K562 (cell line): ENCODE data around the gene RPS6KL1. TPM values are rescaled to one million over a fixed set of nuclear protein-coding genes. Genes with fewer than 3 reads are reported as not detected.

Experiments
- ATAC-seq: fragments of 200-7000 bp; cut with Tn5 transposase; 3 replicates; pipeline ENCODE4 v1.9.1; 2020; ENCODE audit warnings: moderate library complexity
- BruUV-seq: library from RNA; stranded (reverse); fragments of 400-500 nt; replicated peaks from 2 replicates; lab custom pipeline; 2021; lab: Mats Ljungman, UMichigan
- CTCF ChIA-PET: fragments of 300-600 bp; formaldehyde crosslinking; extraction: SDS; loops from one replicate; lab custom pipeline; 2021; ENCODE audit warnings: low intra/inter-chr PET ratio; lab: Yijun Ruan, JAX
- POLR2A ChIA-PET: fragments of 300-600, 350-650 bp; sonication (Branson Sonifier 250); formaldehyde crosslinking; extraction: SDS; loops from one replicate; lab custom pipeline; 2021; ENCODE audit warnings: antibody characterized with exemption, inconsistent platforms; lab: Yijun Ruan, JAX
- DNase-seq, 4 experiments: peaks; one replicate each; pipeline versions ENCODE4 v3.0.0 to v3.0.0-alpha.2; 2011 to 2018; ENCODE audit warnings: low spot score in 3 of 4, mixed read lengths in 3 of 4; ENCODE audit errors: extremely low read depth in 1 of 4
- FAIRE-seq: peaks from 2 replicates; lab custom pipeline; 2011; peaks lifted over from hg19 to GRCh38; lab: Jason Lieb, UNC
- H2AFZ ChIP-seq: 2 replicates; pipeline ENCODE4 v1.6.0; 2011; ENCODE audit warnings: low read depth, low read length, control low read depth, inconsistent platforms
- H3K27ac ChIP-seq: fragments of 200-600 bp; 3 replicates; pipeline ENCODE4 v1.8.0; 2011; ENCODE audit warnings: low read depth, mild to moderate bottlenecking, control low read depth, inconsistent platforms, low read length, moderate library complexity, mixed read lengths; ENCODE audit errors: extremely low read depth
- H3K27me3 ChIP-seq, 2 experiments: fragments of 300-600 bp in 1 of 2; 2 replicates in 1 of 2; 3 replicates in 1 of 2; pipeline versions ENCODE4 v1.6.0 to v1.8.0; 2011; ENCODE audit warnings: inconsistent platforms in 2 of 2, low read length in 2 of 2, mild to moderate bottlenecking in 1 of 2, mixed read lengths in 1 of 2, moderate library complexity in 1 of 2; ENCODE audit not compliant: control insufficient read depth in 2 of 2, insufficient read depth in 2 of 2
- H3K36me3 ChIP-seq: fragments of 300-600 bp; 3 replicates; pipeline ENCODE4 v1.8.0; 2011; ENCODE audit warnings: mild to moderate bottlenecking, low read length, inconsistent platforms; ENCODE audit not compliant: control insufficient read depth, insufficient read depth
- H3K4me1 ChIP-seq, 2 experiments: fragments of 200-600 bp in 1 of 2; replicated peaks in 1 of 2; 2 replicates in 1 of 2; 3 replicates in 1 of 2; pipeline versions ENCODE4 v1.5.1 to v1.8.0; 2011; ENCODE audit warnings: inconsistent platforms in 2 of 2, low read length in 2 of 2, mild to moderate bottlenecking in 1 of 2, mixed read lengths in 1 of 2, moderate library complexity in 1 of 2; ENCODE audit not compliant: control insufficient read depth in 2 of 2, insufficient read depth in 2 of 2
- H3K4me2 ChIP-seq: 2 replicates; pipeline ENCODE4 v1.6.1; 2011; ENCODE audit warnings: low read length, control low read depth, inconsistent platforms, mixed read lengths; ENCODE audit not compliant: insufficient read depth
- H3K4me3 ChIP-seq: fragments of 200-600 bp; sonication (generic), shearing (Covaris generic); 2 replicates; pipeline ENCODE4 v1.5.1; 2016; ENCODE audit warnings: control low read depth, inconsistent platforms
- H3K79me2 ChIP-seq: fragments of 200-600 bp; 3 replicates; pipeline ENCODE4 v1.8.0; 2011; ENCODE audit warnings: low read length, inconsistent platforms; ENCODE audit not compliant: control insufficient read depth, insufficient read depth
- H3K9ac ChIP-seq, 2 experiments: 2 replicates each; pipeline versions ENCODE4 v1.6.0 to v1.6.1; 2011; ENCODE audit warnings: low read depth in 2 of 2, low read length in 2 of 2, control low read depth in 1 of 2, inconsistent platforms in 1 of 2, mild to moderate bottlenecking in 1 of 2, mixed read lengths in 1 of 2; ENCODE audit not compliant: insufficient read depth in 1 of 2
- H3K9me1 ChIP-seq: one replicate; pipeline ENCODE4 v1.6.0; 2011; ENCODE audit warnings: inconsistent platforms, mild to moderate bottlenecking, low read length, moderate library complexity; ENCODE audit not compliant: control insufficient read depth, insufficient read depth
- H3K9me3 ChIP-seq: replicated peaks from 2 replicates; pipeline ENCODE4 v1.5.1; 2011; ENCODE audit warnings: low read depth, low read length, inconsistent platforms; ENCODE audit not compliant: control insufficient read depth, insufficient read depth
- H4K20me1 ChIP-seq: replicated peaks from 2 replicates; pipeline ENCODE4 v1.6.1; 2011; ENCODE audit warnings: low read length, inconsistent platforms, mixed read lengths; ENCODE audit not compliant: control insufficient read depth, insufficient read depth
- HMGXB4 ChIP-seq: sonication (generic); formaldehyde crosslinking; IDR thresholded peaks from 2 replicates; pipeline ENCODE4 v1.8.1; 2023; ENCODE audit warnings: mild to moderate bottlenecking, missing genetic modification reagents
- MNT ChIP-seq, 2 experiments: fragments of 450-650 bp; conservative IDR thresholded peaks; 2 replicates each; pipeline ENCODE4 v1.6.1; 2017; ENCODE audit warnings: mild to moderate bottlenecking in 2 of 2, moderate library complexity in 2 of 2
- SETDB1 ChIP-seq: IDR thresholded peaks from one replicate; pipeline ENCODE4 v1.6.1; 2012; ENCODE audit warnings: low read length, control low read depth, inconsistent platforms
- SRSF3 ChIP-seq: fragments of 200-400 bp; formaldehyde crosslinking; IDR thresholded peaks from 2 replicates; pipeline ENCODE4 v1.6.1; 2016; ENCODE audit warnings: mild to moderate bottlenecking, low read length, moderate library complexity; ENCODE audit not compliant: insufficient read depth
- TCFL5 ChIP-seq: fragments of 250-450 bp; sonication (Bioruptor Pico); conservative IDR thresholded peaks from 2 replicates; pipeline ENCODE4 v1.6.1; 2021; ENCODE audit warnings: mild to moderate bottlenecking, moderate library complexity, matching md5 sums
- ZBTB2 ChIP-seq: fragments of 450-650 bp; IDR thresholded peaks from 2 replicates; pipeline ENCODE4 v1.6.1; 2016; ENCODE audit warnings: antibody characterized with exemption
- ZBTB9 ChIP-seq: fragments of 450-650 bp; formaldehyde crosslinking; IDR thresholded peaks from 2 replicates; pipeline ENCODE4 v1.4.0; 2020; ENCODE audit warnings: mild to moderate bottlenecking, moderate library complexity
- ZKSCAN8 ChIP-seq: fragments of 200-800 bp; sonication (Bioruptor generic); IDR thresholded peaks from 2 replicates; pipeline ENCODE4 v1.6.1; 2016; ENCODE audit warnings: missing genetic modification characterization, missing compliant biosample characterization
- ZNF445 ChIP-seq: fragments of 250-450 bp; sonication (Bioruptor Pico); IDR thresholded peaks from 2 replicates; pipeline ENCODE4 v1.4.0; 2020; ENCODE audit warnings: low read depth, mild to moderate bottlenecking, moderate library complexity
- ZNF57 ChIP-seq: fragments of 450-650 bp; formaldehyde crosslinking; IDR thresholded peaks from 2 replicates; pipeline ENCODE4 v1.4.0; 2020; ENCODE audit warnings: mild to moderate bottlenecking, moderate library complexity
- WGBS: fragments of 100-300 bp; shearing (Covaris generic); methylation state at CpG from one replicate; pipeline ENCODE4 v1.1.6; 2016; ENCODE audit warnings: low coverage, mixed read lengths; ENCODE audit not compliant: insufficient coverage; ENCODE audit errors: missing lambda C conversion rate; 5-methylcytosine and 5-hydroxymethylcytosine counted together
- in situ Hi-C: fragments of 300-500 bp; cut with MboI; formaldehyde crosslinking; loops from 4 replicates; pipeline ENCODE4 v1.15.0; 2018; ENCODE audit warnings: inconsistent platforms, mixed read lengths
- intact Hi-C: fragments of 100-400 bp; cut with micrococcal nuclease; formaldehyde crosslinking; loops from 2 replicates; pipeline ENCODE4 v1.14.2; 2022
- polyA plus RNA-seq, 8 experiments: library from polyadenylated mRNA; depleted of rRNA in 4 of 8; stranded (reverse) in 5 of 8; unstranded in 3 of 8; fragments of >200 nt; fragmentation: Nextera tagmentation in 2 of 8; fragmentation: Illumina TruSeq in 1 of 8; extraction: Ambion mirVana in 2 of 8; extraction: Trizol in 1 of 8; gene quantifications; 2 replicates each; pipeline versions ENCODE4 v1.2.1 to v1.2.3, GENCODE V29; 2011 to 2014; ENCODE audit warnings: inconsistent platforms in 1 of 8, missing spikeins in 1 of 8
- total RNA-seq, 7 experiments: library from RNA; depleted of rRNA in 6 of 7; stranded (reverse); fragments of >200 nt in 6 of 7; fragmentation: Illumina TruSeq in 2 of 7; extraction: Trizol in 2 of 7; gene quantifications; 2 replicates each; pipeline versions ENCODE4 v1.2.1 to v1.2.3, GENCODE V29; 2011 to 2021; ENCODE audit warnings: low replicate concordance in 1 of 7

The RPS6KL1 gene
- total and polyA plus RNA-seq, 9 of the 15 experiments (the other 6 are each of a cell fraction or from before 2014, with no cell fraction given) = 0.91 to 15.5 (median 8.1) TPM

GRCh38 chr14:74866708-74867389 is 56.2 kb downstream of the RPS6KL1 start:
- POLR2A ChIA-PET = interaction anchor here (0.6 to 1.4 kb wide), 4 partner anchors 10 to 38 kb away, joined by 3 to 4 read pairs (median 3); no protein-coding TSS in a partner anchor
- in situ Hi-C loops = loop anchor here (10.0 kb wide), 1 partner anchor 438 kb away; no protein-coding TSS in a partner anchor

More at GRCh38 chr14:74866708-74867389, 56.2 kb downstream of the RPS6KL1 start:
- 0 out of 2 replicates have a peak overlapping the region, but pooled peaks have one; percentile 1 for H2AFZ ChIP-seq
- H3K79me2 ChIP-seq = no peaks in the 10 kb centered on the region
- FAIRE-seq (no peak), ATAC-seq (no peak), DNase-seq (no peak)
- CTCF ChIA-PET = no interaction called here
- H3K9me1 ChIP-seq = no peaks in the 10 kb centered on the region
- H3K4me1 ChIP-seq = no peaks in the 10 kb centered on the region; a peak in 1 of 5 replicates
- no peaks in the 10 kb centered on the region for H3K36me3 ChIP-seq
- no peaks in the 10 kb centered on the region for H4K20me1 ChIP-seq
- no peak overlapping the region for H3K4me2 ChIP-seq
- intact Hi-C loops = no loop called here
- no peak for TF ChIP-seq HMGXB4
- TF ChIP-seq TCFL5 (CRISPR knock-in tag) = no peak
- no peak for TF ChIP-seq ZBTB2
- TF ChIP-seq MNT (conservative IDR thresholded peaks at IDR 0.05) = no peak
- no peak for TF ChIP-seq ZNF445 (CRISPR knock-in tag)
- TF ChIP-seq SETDB1 = no peak
- TF ChIP-seq ZKSCAN8 (CRISPR knock-in tag) = no peak
- TF ChIP-seq ZBTB9 = no peak
- no peak for TF ChIP-seq SRSF3
- no peak for TF ChIP-seq ZNF57
- 27% methylated on average over 3 of the region's 3 CpGs for WGBS
- BruUV-seq = no TSS peak
- H3K4me3 ChIP-seq = no peak overlapping the region
- H3K9ac ChIP-seq = no peak overlapping the region
- H3K27ac ChIP-seq = no peak overlapping the region
- no peaks in the 10 kb centered on the region for H3K27me3 ChIP-seq
- no peaks in the 10 kb centered on the region for H3K9me3 ChIP-seq
